DOHH2 (cell line): ENCODE results near the gene RTTN.

Experiments used
- H3F3A ChIP-seq: fragments of 200-600 bp; sonication (generic), shearing (Covaris generic); 2 replicates; pipeline ENCODE4 v1.6.0; 2016; ENCODE audit warnings: antibody characterized with exemption, mild to moderate bottlenecking; ENCODE audit not compliant: control insufficient read depth, insufficient read depth
- H3K27ac ChIP-seq: fragments of 200-600 bp; sonication (generic); 2 replicates; pipeline ENCODE4 v1.5.1; 2014; ENCODE audit warnings: low read depth, mild to moderate bottlenecking, low read length, moderate library complexity
- H3K27me3 ChIP-seq: fragments of 200-600 bp; sonication (generic); 2 replicates; pipeline ENCODE4 v1.6.1; 2014; ENCODE audit warnings: mild to moderate bottlenecking, low read length, mixed read lengths; ENCODE audit not compliant: control insufficient read depth
- H3K36me3 ChIP-seq: fragments of 200-600 bp; sonication (generic); 2 replicates; pipeline ENCODE4 v1.6.1; 2014; ENCODE audit warnings: mild to moderate bottlenecking, low read length, moderate library complexity, mixed read lengths; ENCODE audit not compliant: control insufficient read depth
- H3K4me1 ChIP-seq: fragments of 200-600 bp; sonication (generic); 2 replicates; pipeline ENCODE4 v1.6.1; 2014; ENCODE audit warnings: mild to moderate bottlenecking, low read length, mixed read lengths; ENCODE audit not compliant: control insufficient read depth
- H3K4me2 ChIP-seq: fragments of 200-600 bp; sonication (generic); 2 replicates; pipeline ENCODE4 v1.6.0; 2014; ENCODE audit warnings: mild to moderate bottlenecking, low read length, moderate library complexity
- H3K4me3 ChIP-seq: fragments of 200-600 bp; sonication (generic); 2 replicates; pipeline ENCODE4 v1.5.1; 2014; ENCODE audit warnings: mild to moderate bottlenecking, low read length, mixed read lengths
- H3K79me2 ChIP-seq: fragments of 200-600 bp; sonication (generic); 2 replicates; pipeline ENCODE4 v1.6.1; 2014; ENCODE audit warnings: mild to moderate bottlenecking, low read length, mixed read lengths; ENCODE audit not compliant: control insufficient read depth
- H3K9me2 ChIP-seq: fragments of 200-600 bp; sonication (generic); replicated peaks from 2 replicates; pipeline ENCODE4 v1.6.1; 2014; ENCODE audit warnings: mild to moderate bottlenecking, low read length, mixed read lengths; ENCODE audit not compliant: control insufficient read depth
- H3K9me3 ChIP-seq: fragments of 200-600 bp; sonication (generic); 2 replicates; pipeline ENCODE4 v1.6.1; 2014; ENCODE audit warnings: antibody characterized with exemption, low read length, mixed read lengths; ENCODE audit not compliant: control insufficient read depth, insufficient read depth
- H4K20me1 ChIP-seq: fragments of 200-600 bp; sonication (generic); 2 replicates; pipeline ENCODE4 v1.6.0; 2014; ENCODE audit warnings: low read depth, mild to moderate bottlenecking, antibody characterized with exemption, low read length, moderate library complexity; ENCODE audit not compliant: control insufficient read depth, insufficient read depth
- CTCF ChIP-seq: fragments of 200-600 bp; sonication (generic); IDR thresholded peaks from one replicate; pipeline ENCODE4 v1.5.1; 2014; ENCODE audit warnings: antibody characterized with exemption, mild to moderate bottlenecking, low read depth, low read length; ENCODE audit not compliant: poor library complexity, severe bottlenecking
- EZH2phosphoT487 ChIP-seq: fragments of 200-600 bp; sonication (generic); IDR thresholded peaks from 2 replicates; pipeline ENCODE4 v1.6.1; 2017; ENCODE audit warnings: borderline replicate concordance, mild to moderate bottlenecking, antibody characterized with exemption, low read length, moderate library complexity, mixed read lengths

Gene RTTN

GRCh38 chr18:70085641-70086040 lies 119.8 kb downstream of the RTTN start:
- H3K4me2 ChIP-seq, result no peak overlapping the region
- H3K27ac ChIP-seq, result no peak overlapping the region
- no peaks in the 10 kb centered on the region for H3K9me2 ChIP-seq
- TF ChIP-seq EZH2phosphoT487 (no peak), CTCF (no peak)
- H3K79me2 ChIP-seq, result no peaks in the 10 kb centered on the region
- H3F3A ChIP-seq, result no peaks in the 10 kb centered on the region
- no peaks in the 10 kb centered on the region for H3K27me3 ChIP-seq
- H3K4me3 ChIP-seq, result no peak overlapping the region
- peaks cover 20% of the 10 kb centered on the region for H3K36me3 ChIP-seq
- no peaks in the 10 kb centered on the region for H3K4me1 ChIP-seq
- H3K9me3 ChIP-seq, result no peaks in the 10 kb centered on the region
- H4K20me1 ChIP-seq, result no peaks in the 10 kb centered on the region

GRCh38 chr18:70082430-70082829 lies 123.1 kb downstream of the RTTN start:
- Histone ChIP-seq H3K9me3 (no peaks in the 10 kb centered on the region), H3K4me2 (no peak overlapping the region), H3K27me3 (no peaks in the 10 kb centered on the region), H3K4me3 (no peak overlapping the region), H3K4me1 (no peaks in the 10 kb centered on the region), H3K9me2 (no peaks in the 10 kb centered on the region), H4K20me1 (no peaks in the 10 kb centered on the region), H3K79me2 (no peaks in the 10 kb centered on the region), H3K27ac (no peak overlapping the region), H3K36me3 (peaks cover 18% of the 10 kb centered on the region), H3F3A (no peaks in the 10 kb centered on the region)
- TF ChIP-seq CTCF (no peak), EZH2phosphoT487 (no peak)

- Histone ChIP-seq H4K20me1 (no peaks in the 10 kb centered on the region), H3K4me2 (no peak overlapping the region), H3F3A (no peaks in the 10 kb centered on the region), H3K4me1 (no peaks in the 10 kb centered on the region), H3K27me3 (no peaks in the 10 kb centered on the region), H3K4me3 (no peak overlapping the region), H3K79me2 (no peaks in the 10 kb centered on the region), H3K36me3 (peaks cover 12% of the 10 kb centered on the region), H3K9me2 (no peaks in the 10 kb centered on the region), H3K9me3 (no peaks in the 10 kb centered on the region), H3K27ac (no peak overlapping the region)
- TF ChIP-seq EZH2phosphoT487 (no peak), CTCF (no peak)
Measured at GRCh38 chr18:70078106-70078505, 127.4 kb downstream of the RTTN start.

- H3K9me3 ChIP-seq, result no peaks in the 10 kb centered on the region
- H3K36me3 ChIP-seq, result peaks cover 12% of the 10 kb centered on the region
- H4K20me1 ChIP-seq, result no peaks in the 10 kb centered on the region
- H3F3A ChIP-seq, result no peaks in the 10 kb centered on the region
- no peak overlapping the region for H3K4me2 ChIP-seq
- H3K79me2 ChIP-seq, result no peaks in the 10 kb centered on the region
- no peak overlapping the region for H3K27ac ChIP-seq
- no peak for TF ChIP-seq CTCF
- TF ChIP-seq EZH2phosphoT487, result no peak
- H3K4me1 ChIP-seq, result no peaks in the 10 kb centered on the region
- H3K9me2 ChIP-seq, result no peaks in the 10 kb centered on the region
- H3K4me3 ChIP-seq, result no peak overlapping the region
- H3K27me3 ChIP-seq, result no peaks in the 10 kb centered on the region
Measured at GRCh38 chr18:70075906-70076305, 129.6 kb downstream of the RTTN start.
